Smooth muscle cell (in vitro differentiated cells): Measurements from ENCODE around the gene CLGN. TPM values are rescaled to one million over a fixed set of nuclear protein-coding genes. Genes with fewer than 3 reads are reported as not detected.
"Not testable (repeated sequence)": the region's sequence is repeated elsewhere in the genome, so short reads cannot be mapped to it uniquely, and the experiment has no call there.

ENCODE experiments used
- DNase-seq: peaks from one replicate; lab custom pipeline; 2025; ENCODE audit not compliant: unreplicated experiment; lab: John Stamatoyannopoulos, UW
- H2AFZ ChIP-seq: fragments of 200-600 bp; sonication (generic); 2 replicates; pipeline ENCODE4 v1.6.0; 2016; ENCODE audit warnings: antibody characterized with exemption, low read depth, mild to moderate bottlenecking
- H3F3A ChIP-seq: fragments of 200-600 bp; sonication (generic); 2 replicates; pipeline ENCODE4 v1.6.0; 2017; ENCODE audit warnings: antibody characterized with exemption, low read depth
- H3K27ac ChIP-seq: fragments of 200-600 bp; sonication (generic); 2 replicates; pipeline ENCODE4 v1.5.1; 2016; ENCODE audit warnings: low read depth, mild to moderate bottlenecking
- H3K27me3 ChIP-seq: fragments of 200-600 bp; sonication (generic); 2 replicates; pipeline ENCODE4 v1.6.1; 2016; ENCODE audit warnings: low read depth, mild to moderate bottlenecking
- H3K36me3 ChIP-seq: fragments of 200-600 bp; sonication (generic); 2 replicates; pipeline ENCODE4 v1.5.1; 2016; ENCODE audit warnings: low read depth
- H3K4me1 ChIP-seq: fragments of 200-600 bp; sonication (generic); 2 replicates; pipeline ENCODE4 v1.5.1; 2016; ENCODE audit warnings: low read depth
- H3K4me2 ChIP-seq: fragments of 200-600 bp; sonication (generic); 2 replicates; pipeline ENCODE4 v1.6.0; 2016; ENCODE audit warnings: mild to moderate bottlenecking
- H3K4me3 ChIP-seq: fragments of 200-600 bp; sonication (generic); 2 replicates; pipeline ENCODE4 v1.5.1; 2016; ENCODE audit warnings: mild to moderate bottlenecking
- H3K79me2 ChIP-seq: fragments of 200-600 bp; sonication (generic); 2 replicates; pipeline ENCODE4 v1.6.0; 2016; ENCODE audit warnings: low read depth, mild to moderate bottlenecking
- H3K9ac ChIP-seq: fragments of 200-600 bp; sonication (generic); 2 replicates; pipeline ENCODE4 v1.6.0; 2016; ENCODE audit warnings: low read depth
- H3K9me3 ChIP-seq: fragments of 200-600 bp; sonication (generic); replicated peaks from 2 replicates; pipeline ENCODE4 v1.5.1; 2016; ENCODE audit warnings: low read depth
- H4K20me1 ChIP-seq: fragments of 200-600 bp; sonication (generic); 2 replicates; pipeline ENCODE4 v1.6.0; 2016; ENCODE audit warnings: low read depth
- CTCF ChIP-seq: fragments of 200-600 bp; sonication (generic); IDR thresholded peaks from 2 replicates; pipeline ENCODE4 v1.5.1; 2017; ENCODE audit warnings: borderline replicate concordance, mild to moderate bottlenecking, antibody characterized with exemption; ENCODE audit not compliant: insufficient read depth, poor library complexity, severe bottlenecking
- WGBS: methylation state at CpG from one replicate; pipeline ENCODE4 v1.1.7; 2016; ENCODE audit warnings: low lambda C conversion rate; 5-methylcytosine and 5-hydroxymethylcytosine counted together
- polyA plus RNA-seq: library from polyadenylated mRNA; unstranded; fragments of >200 nt; fragmentation: Nextera tagmentation; extraction: Ambion mirVana; gene quantifications from 2 replicates; pipeline ENCODE4 v1.2.1, GENCODE V29; 2016
- total RNA-seq: library from RNA; depleted of rRNA; stranded (reverse); fragments of >200 nt; gene quantifications from 2 replicates; pipeline ENCODE4 v1.2.3, GENCODE V29; 2014

CLGN gene
- total and polyA plus RNA-seq, 2 experiments from 2014 or later = 0.42 to 0.85 TPM

DNA sequence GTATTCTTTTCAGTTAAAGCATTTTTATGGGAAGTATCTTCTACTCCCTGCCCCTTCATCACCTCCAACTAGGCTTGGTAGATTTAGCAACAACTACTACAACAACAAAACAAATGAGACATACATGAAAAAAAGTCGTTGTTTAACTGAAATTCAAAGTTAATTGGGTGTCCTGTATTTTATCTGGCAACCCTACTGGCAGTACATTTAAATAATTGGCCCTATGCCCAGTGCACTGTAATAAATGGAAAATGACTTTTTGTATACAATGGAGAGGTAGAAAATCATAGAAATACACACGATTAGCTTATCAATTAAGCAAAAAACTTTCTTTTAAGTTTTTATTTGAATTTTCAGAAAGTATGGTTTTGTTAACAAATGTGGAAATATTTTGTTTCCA lies 21.4 kb upstream of the CLGN start:
- TF ChIP-seq CTCF = no peak
- Histone ChIP-seq H3K27me3 (peaks cover 16% of the 10 kb centered on the region), H3K36me3 (no peaks in the 10 kb centered on the region), H3K27ac (no peak overlapping the region), H3K4me1 (no peaks in the 10 kb centered on the region), H3F3A (no peaks in the 10 kb centered on the region), H3K79me2 (no peaks in the 10 kb centered on the region), H3K9ac (no peak overlapping the region), H3K9me3 (no peaks in the 10 kb centered on the region), H2AFZ (no peak overlapping the region), H4K20me1 (no peaks in the 10 kb centered on the region), H3K4me3 (no peak overlapping the region), H3K4me2 (no peak overlapping the region)
- DNase-seq = no peak
- 76% methylated on average over 2 of the region's 2 CpGs for WGBS

DNA sequence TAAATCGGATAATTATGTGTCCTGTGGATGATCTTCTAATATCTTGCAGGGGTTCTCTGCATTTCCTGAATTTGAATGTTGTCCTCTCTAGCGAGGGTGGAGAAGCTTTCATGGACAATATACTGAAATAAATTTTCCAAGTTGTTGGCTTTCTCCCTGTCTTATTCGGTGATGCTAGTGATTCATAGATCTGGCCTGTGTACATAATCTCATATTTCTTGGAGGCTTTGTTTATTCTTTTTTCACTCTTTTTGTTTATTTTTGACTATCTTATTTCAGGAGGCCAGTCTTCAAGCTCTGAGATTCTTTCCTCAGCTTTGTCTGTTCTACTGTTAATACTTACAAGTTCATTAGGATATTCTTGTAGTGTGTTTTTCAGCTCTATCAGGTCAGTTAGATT lies 20.7 kb upstream of the CLGN start:
- H3K4me3 ChIP-seq = no peak overlapping the region
- no peaks in the 10 kb centered on the region for H3F3A ChIP-seq
- H2AFZ ChIP-seq = no peak overlapping the region
- WGBS = 57% methylated on average over 3 of the region's 3 CpGs
- no peaks in the 10 kb centered on the region for H3K79me2 ChIP-seq
- H4K20me1 ChIP-seq = no peaks in the 10 kb centered on the region
- DNase-seq = no peak
- H3K27ac ChIP-seq = no peak overlapping the region
- no peaks in the 10 kb centered on the region for H3K9me3 ChIP-seq
- peaks cover 12% of the 10 kb centered on the region for H3K27me3 ChIP-seq
- TF ChIP-seq CTCF = no peak
- no peaks in the 10 kb centered on the region for H3K4me1 ChIP-seq
- no peak overlapping the region for H3K4me2 ChIP-seq
- no peak overlapping the region for H3K9ac ChIP-seq
- H3K36me3 ChIP-seq = no peaks in the 10 kb centered on the region

GRCh38 chr4:140444347-140444746 lies 16.9 kb upstream of the CLGN start:
- not testable (repeated sequence) for H3K9me3 ChIP-seq, H3K4me2 ChIP-seq, H2AFZ ChIP-seq, H3K79me2 ChIP-seq, H3K36me3 ChIP-seq, H3K4me3 ChIP-seq, H3K4me1 ChIP-seq, H3F3A ChIP-seq, H4K20me1 ChIP-seq, DNase-seq, H3K27ac ChIP-seq, H3K9ac ChIP-seq
- 95% methylated on average over 4 of the region's 4 CpGs for WGBS
- H3K27me3 ChIP-seq = peaks cover 23% of the 10 kb centered on the region

DNA sequence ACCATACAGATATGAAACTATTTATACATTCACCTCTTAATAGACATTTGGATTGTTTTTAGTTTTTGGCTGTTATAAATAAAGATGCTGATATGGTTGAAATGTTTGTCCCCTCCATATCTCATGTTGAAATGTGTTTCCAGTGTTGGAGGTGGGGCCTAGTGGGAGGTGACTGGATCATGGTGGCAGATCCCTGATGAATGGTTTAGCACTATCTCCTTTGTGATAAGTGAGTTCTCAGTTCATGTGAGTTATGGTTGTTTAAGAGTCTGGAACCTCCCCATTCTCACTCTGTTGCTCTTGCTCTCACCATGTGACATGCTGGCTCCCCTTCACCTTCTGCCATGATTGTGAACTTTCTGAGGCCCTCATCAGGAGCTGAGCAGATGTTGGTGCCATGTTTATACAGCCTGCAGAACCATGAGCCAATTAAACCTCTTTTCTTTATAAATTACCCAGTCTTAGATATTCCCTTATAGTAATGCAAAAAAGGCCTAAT lies 12.2 kb upstream of the CLGN start:
- Histone ChIP-seq H4K20me1 (no peaks in the 10 kb centered on the region), H3K9ac (no peak overlapping the region), H3K4me1 (no peaks in the 10 kb centered on the region), H3K9me3 (no peaks in the 10 kb centered on the region), H3K27me3 (peaks cover 28% of the 10 kb centered on the region), H3K79me2 (no peaks in the 10 kb centered on the region), H3K36me3 (no peaks in the 10 kb centered on the region), H3K4me3 (no peak overlapping the region), H3F3A (no peaks in the 10 kb centered on the region), H2AFZ (no peak overlapping the region), H3K4me2 (no peak overlapping the region), H3K27ac (no peak overlapping the region)
- TF ChIP-seq CTCF = no peak
- DNase-seq = no peak
